ENCODE measurements around the gene KATNB1. TPM values are rescaled to one million over a fixed set of nuclear protein-coding genes. Genes with fewer than 3 reads are reported as not detected.

Gene KATNB1
- total RNA-seq, 1 experiment from 2014 or later, result 37.7 TPM

DNA sequence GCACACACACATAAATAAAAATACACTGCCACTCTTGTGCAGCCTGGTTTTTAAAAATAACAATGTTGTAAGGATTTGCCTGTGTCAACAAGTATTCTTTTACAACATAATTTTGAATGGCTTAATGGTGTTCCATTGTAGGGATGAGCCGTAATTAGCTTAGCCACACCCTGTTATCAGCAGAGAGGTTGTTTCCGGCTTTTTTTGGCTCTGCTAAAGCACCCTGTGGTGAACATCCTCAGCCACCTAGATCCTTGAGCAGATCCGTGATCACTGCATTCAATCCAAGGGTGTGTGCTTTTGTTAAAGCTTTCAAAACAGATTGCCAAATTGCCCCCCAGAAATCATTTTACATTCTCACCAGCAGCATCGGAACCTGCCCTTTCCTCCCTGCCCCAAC lies 7.0 kb downstream of the KATNB1 start:
- ATAC-seq (no peak), DNase-seq (no peak)
- ChIA-PET CTCF (no interaction called here), POLR2A (ENCODE audit: unreplicated experiment) (no interaction called here)
- Histone ChIP-seq H3K9me2 (replicated peaks; ENCODE audit: low read length) (no peaks in the 10 kb centered on the region), H3K27me3 (ENCODE audit: low read length) (no peaks in the 10 kb centered on the region), H3K4me3 (ENCODE audit: low read length) (no peak overlapping the region), H3K4me1 (ENCODE audit: insufficient read depth, low read length) (no peaks in the 10 kb centered on the region), H3F3A (ENCODE audit: low read length, unreplicated experiment) (no peaks in the 10 kb centered on the region), H3K36me3 (ENCODE audit: low read depth, low read length) (no peaks in the 10 kb centered on the region), H2AFZ (ENCODE audit: low read length) (no peak overlapping the region), H3K27ac (ENCODE audit: low read length) (no peak overlapping the region), H3K9me3 (ENCODE audit: low read length) (no peaks in the 10 kb centered on the region), H3K4me2 (ENCODE audit: low read length) (no peak overlapping the region), H3K79me2 (ENCODE audit: low read length) (no peaks in the 10 kb centered on the region), H3K9ac (ENCODE audit: low read length) (no peak overlapping the region), H4K20me1 (ENCODE audit: low read length) (no peaks in the 10 kb centered on the region)
- no TSS peak for BruUV-seq (replicated peaks)
- TF ChIP-seq CTCF (conservative IDR thresholded peaks at IDR 0.05; ENCODE audit: low read depth, low read length), result no peak
- TF ChIP-seq EZH2 (IDR thresholded peaks at IDR 0.05; ENCODE audit: low read length, unreplicated experiment), result no peak
- no peak for TF ChIP-seq EZH2phosphoT487 (IDR thresholded peaks at IDR 0.05; ENCODE audit: borderline replicate concordance, low read length)
- intact Hi-C loops (cut with micrococcal nuclease), result no loop called here

DNA sequence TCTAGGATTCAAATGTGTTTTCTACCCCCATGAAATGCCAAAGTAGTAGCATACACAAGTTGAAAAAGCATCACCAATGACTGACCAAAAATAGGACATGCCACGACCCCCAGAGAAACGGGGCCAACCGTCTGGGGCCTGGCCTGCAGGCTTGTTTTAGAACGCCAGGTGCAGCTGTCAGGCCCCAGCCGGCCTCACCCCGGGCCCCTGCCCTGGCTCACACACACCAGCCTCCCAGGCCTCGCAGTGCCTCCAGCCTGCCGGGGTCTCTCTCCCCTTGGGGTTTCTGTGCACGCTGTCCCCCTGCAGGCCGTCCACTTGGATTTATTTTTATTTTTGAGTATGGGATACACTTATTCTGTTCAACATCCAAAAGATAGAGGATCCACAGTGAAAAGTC lies 7.9 kb downstream of the KATNB1 start:
- Histone ChIP-seq H3K36me3 (ENCODE audit: low read depth, low read length) (no peaks in the 10 kb centered on the region), H3K27ac (ENCODE audit: low read length) (no peak overlapping the region), H3K27me3 (ENCODE audit: low read length) (no peaks in the 10 kb centered on the region), H4K20me1 (ENCODE audit: low read length) (no peaks in the 10 kb centered on the region), H3K9me2 (replicated peaks; ENCODE audit: low read length) (no peaks in the 10 kb centered on the region), H3K9me3 (ENCODE audit: low read length) (no peaks in the 10 kb centered on the region), H3K9ac (ENCODE audit: low read length) (no peak overlapping the region), H3K79me2 (ENCODE audit: low read length) (no peaks in the 10 kb centered on the region), H2AFZ (ENCODE audit: low read length) (no peak overlapping the region), H3K4me3 (ENCODE audit: low read length) (no peak overlapping the region), H3F3A (ENCODE audit: low read length, unreplicated experiment) (no peaks in the 10 kb centered on the region), H3K4me1 (ENCODE audit: insufficient read depth, low read length) (no peaks in the 10 kb centered on the region), H3K4me2 (ENCODE audit: low read length) (no peak overlapping the region)
- ATAC-seq, result no peak
- TF ChIP-seq EZH2phosphoT487 (IDR thresholded peaks at IDR 0.05; ENCODE audit: borderline replicate concordance, low read length), result no peak
- BruUV-seq (replicated peaks), result no TSS peak
- no peak for DNase-seq
- intact Hi-C loops (cut with micrococcal nuclease), result no loop called here
- ChIA-PET POLR2A (ENCODE audit: unreplicated experiment) (no interaction called here), CTCF (no interaction called here)

DNA sequence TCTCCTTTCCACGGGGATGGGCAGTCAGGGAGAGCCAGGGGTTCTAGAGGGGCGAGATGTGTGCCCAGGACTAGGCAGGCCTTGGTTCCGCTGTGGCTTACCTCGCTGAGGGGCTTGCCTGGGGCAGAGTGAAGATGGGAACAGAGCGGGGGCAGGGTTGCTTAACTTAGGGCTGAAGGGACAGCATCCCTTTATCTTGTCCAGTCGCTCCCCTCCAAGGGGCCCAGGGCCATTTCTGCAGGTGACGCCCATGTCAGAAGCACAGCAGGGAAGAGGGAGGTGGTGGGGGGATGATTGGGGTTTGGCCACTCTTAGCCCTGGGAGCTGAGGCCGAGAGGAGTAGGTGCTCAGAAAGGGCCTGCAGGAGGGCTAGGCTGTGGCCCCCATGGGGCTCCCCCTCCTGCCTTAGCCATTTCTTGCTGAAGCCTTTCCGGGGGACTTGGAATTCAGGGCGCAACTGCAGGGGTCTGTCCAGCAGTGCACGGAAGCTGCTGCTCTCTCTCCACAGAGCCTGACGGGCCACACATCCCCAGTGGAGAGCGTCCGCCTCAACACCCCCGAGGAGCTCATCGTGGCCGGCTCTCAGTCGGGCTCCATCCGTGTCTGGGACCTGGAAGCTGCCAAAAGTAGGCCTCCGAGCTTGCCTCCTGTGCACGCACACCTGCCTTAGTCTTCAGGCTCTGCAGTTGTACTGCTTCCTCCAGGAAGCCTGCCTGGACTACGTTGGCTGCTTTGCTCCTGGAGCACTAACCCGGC lies 8.5 kb downstream of the KATNB1 start:
- H3K9me2 ChIP-seq (replicated peaks; ENCODE audit: low read length), result no peaks in the 10 kb centered on the region
- H3K4me3 ChIP-seq (ENCODE audit: low read length), result no peak overlapping the region
- H4K20me1 ChIP-seq (ENCODE audit: low read length), result no peaks in the 10 kb centered on the region
- POLR2A ChIA-PET (ENCODE audit: unreplicated experiment), result no interaction called here
- H2AFZ ChIP-seq (ENCODE audit: low read length), result no peak overlapping the region
- intact Hi-C loops (cut with micrococcal nuclease), result no loop called here
- H3K9ac ChIP-seq (ENCODE audit: low read length), result no peak overlapping the region
- TF ChIP-seq EZH2 (IDR thresholded peaks at IDR 0.05; ENCODE audit: low read length, unreplicated experiment) (no peak), CTCF (conservative IDR thresholded peaks at IDR 0.05; ENCODE audit: low read depth, low read length) (no peak), EZH2phosphoT487 (IDR thresholded peaks at IDR 0.05; ENCODE audit: borderline replicate concordance, low read length) (no peak)
- no peaks in the 10 kb centered on the region for H3K79me2 ChIP-seq (ENCODE audit: low read length)
- no peaks in the 10 kb centered on the region for H3K27me3 ChIP-seq (ENCODE audit: low read length)
- no peaks in the 10 kb centered on the region for H3K4me1 ChIP-seq (ENCODE audit: insufficient read depth, low read length)
- H3K27ac ChIP-seq (ENCODE audit: low read length), result no peak overlapping the region
- ATAC-seq (no peak), DNase-seq (no peak)
- CTCF ChIA-PET, result no interaction called here
- no peaks in the 10 kb centered on the region for H3K36me3 ChIP-seq (ENCODE audit: low read depth, low read length)
- BruUV-seq (replicated peaks), result no TSS peak
- H3F3A ChIP-seq (ENCODE audit: low read length, unreplicated experiment), result no peaks in the 10 kb centered on the region
- H3K9me3 ChIP-seq (ENCODE audit: low read length), result no peaks in the 10 kb centered on the region
- H3K4me2 ChIP-seq (ENCODE audit: low read length), result no peak overlapping the region
